Gastrocnemius medialis (tissue), 4 donors: ENCODE measurements around the gene ERICH3.

Source experiments
- CTCF ChIP-seq, 5 experiments: fragments of 450-650 bp in 3 of 5; fragments of 200-600 bp in 2 of 5; sonication (generic) in 2 of 5; IDR thresholded peaks in 4 of 5; conservative IDR thresholded peaks in 1 of 5; 1 replicate in 4 of 5; 2 replicates in 1 of 5; pipeline ENCODE4 v1.5.1; 2016 to 2019; ENCODE audit warnings: antibody characterized with exemption in 5 of 5, mild to moderate bottlenecking in 3 of 5, moderate library complexity in 3 of 5
- POLR2A ChIP-seq, 2 donors: fragments of 450-650 bp; IDR thresholded peaks; one replicate each; pipeline ENCODE4 v1.6.1; 2017; ENCODE audit warnings: antibody characterized with exemption in 2 of 2, mild to moderate bottlenecking in 2 of 2, moderate library complexity in 2 of 2

DNA sequence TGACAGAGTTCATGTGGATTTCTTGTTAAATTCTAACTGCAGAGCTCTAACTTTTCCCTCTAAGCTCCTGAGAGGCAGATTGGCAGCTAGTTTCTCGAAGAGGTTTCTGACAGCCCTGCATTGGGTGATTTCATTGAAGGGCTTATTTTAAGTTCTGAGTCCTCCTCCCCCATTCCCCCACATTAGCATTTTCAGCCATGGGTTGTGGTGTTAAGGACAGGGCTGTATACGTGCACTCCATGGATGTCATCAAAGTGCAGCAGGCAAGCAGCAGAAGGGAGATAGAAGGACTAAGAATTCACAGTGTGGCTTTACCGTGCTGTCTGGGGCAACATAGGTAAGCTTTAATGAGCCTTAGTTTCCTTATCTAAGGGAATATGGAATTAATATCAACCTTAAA lies 40.3 kb upstream of the ERICH3 start:
- no peak for TF ChIP-seq CTCF (IDR thresholded peaks at IDR 0.05 in 4 of 5, conservative IDR thresholded peaks at IDR 0.05 in 1 of 5)
- no peak for TF ChIP-seq POLR2A (IDR thresholded peaks at IDR 0.05)
